Caco-2 (cell line): ENCODE measurements around the gene CPLX3. TPM values are rescaled to one million over a fixed set of nuclear protein-coding genes. Genes with fewer than 3 reads are reported as not detected.

Experiments used
- BruUV-seq: library from RNA; stranded (reverse); fragments of 400-500 nt; replicated peaks from 2 replicates; lab custom pipeline; 2021; lab: Mats Ljungman, UMichigan
- CTCF ChIA-PET: fragments of 300-600 bp; sonication (Branson Sonifier 250); formaldehyde crosslinking; loops from one replicate; lab custom pipeline; 2022; ENCODE audit warnings: antibody characterized with exemption; lab: Charles Lee
- POLR2A ChIA-PET: fragments of 300-600 bp; sonication (Branson Sonifier 250); formaldehyde crosslinking; loops from one replicate; lab custom pipeline; 2022; ENCODE audit warnings: antibody characterized with exemption; lab: Charles Lee
- DNase-seq, 2 experiments: peaks; one replicate each; pipeline versions ENCODE4 v3.0.0 to v3.0.0-alpha.2; 2020 to 2022
- H3K27me3 ChIP-seq: replicated peaks from 2 replicates; pipeline ENCODE4 v1.6.0; 2011; ENCODE audit warnings: low read length; ENCODE audit not compliant: control insufficient read depth, insufficient read depth
- H3K36me3 ChIP-seq: 2 replicates; pipeline ENCODE4 v1.5.1; 2011; ENCODE audit warnings: low read length; ENCODE audit not compliant: control insufficient read depth, insufficient read depth
- H3K4me1 ChIP-seq: fragments of 250-450 bp; sonication (Bioruptor Pico); 2 replicates; pipeline ENCODE4 v1.5.1; 2020; ENCODE audit warnings: mild to moderate bottlenecking
- H3K4me3 ChIP-seq: 2 replicates; pipeline ENCODE4 v1.5.1; 2011; ENCODE audit warnings: low read depth, mild to moderate bottlenecking, control low read depth, low read length
- H3K9me3 ChIP-seq: fragments of 250-450 bp; sonication (Bioruptor Pico); 2 replicates; pipeline ENCODE4 v1.5.1; 2020; ENCODE audit warnings: mild to moderate bottlenecking, moderate library complexity
- H3K27ac Mint-ChIP-seq: one replicate; pipeline ENCODE4 v1.8.0; 2022; ENCODE audit warnings: mixed read lengths; ENCODE audit not compliant: unreplicated experiment
- H3K27me3 Mint-ChIP-seq: one replicate; pipeline ENCODE4 v1.8.0; 2022; ENCODE audit warnings: mixed read lengths; ENCODE audit not compliant: insufficient read depth, unreplicated experiment
- H3K36me3 Mint-ChIP-seq: one replicate; pipeline ENCODE4 v1.8.0; 2022; ENCODE audit warnings: mild to moderate bottlenecking, mixed read lengths; ENCODE audit not compliant: insufficient read depth, unreplicated experiment
- H3K4me1 Mint-ChIP-seq: one replicate; pipeline ENCODE4 v1.8.0; 2022; ENCODE audit warnings: low read depth, mixed read lengths; ENCODE audit not compliant: unreplicated experiment
- H3K4me3 Mint-ChIP-seq: one replicate; pipeline ENCODE4 v1.8.0; 2022; ENCODE audit warnings: mild to moderate bottlenecking, moderate library complexity, mixed read lengths; ENCODE audit not compliant: unreplicated experiment
- H3K9me3 Mint-ChIP-seq: one replicate; pipeline ENCODE4 v1.8.0; 2022; ENCODE audit warnings: mixed read lengths; ENCODE audit not compliant: unreplicated experiment
- CTCF ChIP-seq, 2 experiments: fragments of 200-600 bp in 1 of 2; IDR thresholded peaks; 1 replicate in 1 of 2; 2 replicates in 1 of 2; pipeline versions ENCODE4 v1.5.1 to v1.8.0; 2011 to 2022; ENCODE audit warnings: antibody characterized with exemption in 1 of 2, control low read depth in 1 of 2, inconsistent platforms in 1 of 2, low read depth in 1 of 2, low read length in 1 of 2, mild to moderate bottlenecking in 1 of 2, moderate library complexity in 1 of 2; ENCODE audit not compliant: insufficient read depth in 1 of 2, severe bottlenecking in 1 of 2, unreplicated experiment in 1 of 2
- intact Hi-C: fragments of 100-400 bp; cut with micrococcal nuclease; formaldehyde crosslinking; loops from one replicate; pipeline ENCODE4 v1.10.0; 2022; ENCODE audit not compliant: unreplicated experiment
- total RNA-seq: library from RNA; stranded (reverse); gene quantifications from 2 replicates; pipeline ENCODE4 v1.2.3, GENCODE V29; 2022

The CPLX3 gene
- total RNA-seq, 1 experiment from 2014 or later: not detected

GRCh38 chr15:74802290-74802689, 24.1 kb upstream of the CPLX3 start:
- Histone ChIP-seq H3K27me3 (no peaks in the 10 kb centered on the region), H3K9me3 (no peaks in the 10 kb centered on the region), H3K4me1 (no peaks in the 10 kb centered on the region), H3K36me3 (peaks cover 6% of the 10 kb centered on the region), H3K4me3 (no peak overlapping the region)
- TF ChIP-seq CTCF (IDR thresholded peaks at IDR 0.05; ENCODE audit: insufficient read depth in 1 of 2, low read depth in 1 of 2, low read length in 1 of 2, severe bottlenecking in 1 of 2, unreplicated experiment in 1 of 2): no peak
- POLR2A ChIA-PET: no interaction called here
- CTCF ChIA-PET: no interaction called here
- H3K27me3 Mint-ChIP-seq: no peaks in the 10 kb centered on the region
- BruUV-seq: no TSS peak
- DNase-seq: no peak
- intact Hi-C loops: no loop called here
- peaks cover 32% of the 10 kb centered on the region for H3K36me3 Mint-ChIP-seq
- H3K27ac Mint-ChIP-seq: no peak overlapping the region
- H3K4me1 Mint-ChIP-seq: no peaks in the 10 kb centered on the region
- H3K4me3 Mint-ChIP-seq: no peak overlapping the region
- H3K9me3 Mint-ChIP-seq: no peaks in the 10 kb centered on the region

GRCh38 chr15:74802862-74803447, 23.5 kb upstream of the CPLX3 start:
- Mint-ChIP-seq H3K27ac (no peak overlapping the region), H3K9me3 (no peaks in the 10 kb centered on the region), H3K27me3 (no peaks in the 10 kb centered on the region), H3K4me1 (no peaks in the 10 kb centered on the region), H3K36me3 (peaks cover 37% of the 10 kb centered on the region), H3K4me3 (no peak overlapping the region)
- POLR2A ChIA-PET: no interaction called here
- intact Hi-C loops: no loop called here
- Histone ChIP-seq H3K36me3 (peaks cover 6% of the 10 kb centered on the region), H3K9me3 (no peaks in the 10 kb centered on the region), H3K4me1 (no peaks in the 10 kb centered on the region), H3K4me3 (no peak overlapping the region), H3K27me3 (no peaks in the 10 kb centered on the region)
- DNase-seq: peak in 1 of 2 experiments; percentile 23
- no TSS peak for BruUV-seq
- no peak for TF ChIP-seq CTCF (IDR thresholded peaks at IDR 0.05; ENCODE audit: insufficient read depth in 1 of 2, low read depth in 1 of 2, low read length in 1 of 2, severe bottlenecking in 1 of 2, unreplicated experiment in 1 of 2)
- CTCF ChIA-PET: no interaction called here

GRCh38 chr15:74804935-74805334, 21.5 kb upstream of the CPLX3 start:
- Mint-ChIP-seq H3K36me3 (peaks cover 37% of the 10 kb centered on the region), H3K27me3 (no peaks in the 10 kb centered on the region), H3K4me3 (no peak overlapping the region), H3K4me1 (no peaks in the 10 kb centered on the region), H3K9me3 (no peaks in the 10 kb centered on the region), H3K27ac (no peak overlapping the region)
- Histone ChIP-seq H3K4me3 (no peak overlapping the region), H3K4me1 (no peaks in the 10 kb centered on the region), H3K27me3 (no peaks in the 10 kb centered on the region), H3K9me3 (no peaks in the 10 kb centered on the region), H3K36me3 (peaks cover 6% of the 10 kb centered on the region)
- CTCF ChIA-PET: interaction anchor here (1.0 to 1.1 kb wide), 3 partner anchors 15 to 36 kb away, joined by 3 to 4 read pairs (median 3); no protein-coding TSS in a partner anchor
- DNase-seq: no peak
- no TSS peak for BruUV-seq
- POLR2A ChIA-PET: interaction anchor here (0.6 kb wide), 1 partner anchor 19 kb away, joined by 3 read pairs; no protein-coding TSS in a partner anchor
- intact Hi-C loops: no loop called here
- no peak for TF ChIP-seq CTCF (IDR thresholded peaks at IDR 0.05; ENCODE audit: insufficient read depth in 1 of 2, low read depth in 1 of 2, low read length in 1 of 2, severe bottlenecking in 1 of 2, unreplicated experiment in 1 of 2)
